K562 (cell line): ENCODE data around the gene MEAF6.

Source experiments
- BRCA1 ChIP-seq, 2 experiments: fragments of 450-650 bp in 1 of 2; sonication (generic) in 1 of 2; formaldehyde crosslinking in 1 of 2; IDR thresholded peaks; 2 replicates each; pipeline versions ENCODE4 v1.5.0 to v1.6.1; 2017 to 2020; ENCODE audit warnings: mild to moderate bottlenecking in 1 of 2, missing genetic modification reagents in 1 of 2
- FOXP1 ChIP-seq: sonication (generic); formaldehyde crosslinking; IDR thresholded peaks from 2 replicates; pipeline ENCODE4 v1.8.0; 2022; ENCODE audit warnings: mild to moderate bottlenecking, missing genetic modification reagents
- MEF2A ChIP-seq: IDR thresholded peaks from 2 replicates; pipeline ENCODE4 v1.6.1; 2011; ENCODE audit warnings: low read depth, mild to moderate bottlenecking, low read length, moderate library complexity; ENCODE audit not compliant: control insufficient read depth
- MNT ChIP-seq, 2 experiments: fragments of 450-650 bp; conservative IDR thresholded peaks; 2 replicates each; pipeline ENCODE4 v1.6.1; 2017; ENCODE audit warnings: mild to moderate bottlenecking in 2 of 2, moderate library complexity in 2 of 2
- POLR2A ChIP-seq: fragments of 450-650 bp; conservative IDR thresholded peaks from 2 replicates; pipeline ENCODE4 v1.6.1; 2016
- U2AF1 ChIP-seq: fragments of 200-400 bp; formaldehyde crosslinking; optimal IDR thresholded peaks from 2 replicates; pipeline ENCODE3; 2017; ENCODE audit warnings: mild to moderate bottlenecking, low read depth, low read length, moderate library complexity
- UBTF ChIP-seq, 2 experiments: IDR thresholded peaks; 2 replicates each; pipeline ENCODE4 v1.6.1; 2012; ENCODE audit warnings: improper control_type of control experiment in 2 of 2, low read depth in 2 of 2, low read length in 2 of 2, borderline replicate concordance in 1 of 2
- TF ChIP-seq, protein P1 (sequence below), 3 experiments: IDR thresholded peaks in 2 of 3; conservative IDR thresholded peaks in 1 of 3; 2 replicates each; pipeline ENCODE4 v1.5.1; 2011 to 2012; ENCODE audit warnings: low read length in 3 of 3, mild to moderate bottlenecking in 3 of 3, control low read depth in 2 of 3, improper control_type of control experiment in 1 of 3, inconsistent platforms in 1 of 3, low read depth in 1 of 3, mixed read lengths in 1 of 3, moderate library complexity in 1 of 3; ENCODE audit not compliant: insufficient read depth in 2 of 3
- TF ChIP-seq, protein P2 (sequence below): fragments of 250-450 bp; sonication (Bioruptor Pico); IDR thresholded peaks from 2 replicates; pipeline ENCODE4 v1.5.0; 2021
- TF ChIP-seq, protein P3 (sequence below): fragments of 450-650 bp; IDR thresholded peaks from 2 replicates; pipeline ENCODE4 v1.6.1; 2016
- TF ChIP-seq, protein P4 (sequence below): sonication (generic); formaldehyde crosslinking; IDR thresholded peaks from 2 replicates; pipeline ENCODE4 v1.8.0; 2022; ENCODE audit warnings: missing genetic modification reagents, mild to moderate bottlenecking, borderline replicate concordance
- TF ChIP-seq, protein P5 (sequence below): fragments of 150-350 bp; conservative IDR thresholded peaks from 2 replicates; pipeline ENCODE4 v1.6.1; 2014; ENCODE audit warnings: low read length

DNA sequence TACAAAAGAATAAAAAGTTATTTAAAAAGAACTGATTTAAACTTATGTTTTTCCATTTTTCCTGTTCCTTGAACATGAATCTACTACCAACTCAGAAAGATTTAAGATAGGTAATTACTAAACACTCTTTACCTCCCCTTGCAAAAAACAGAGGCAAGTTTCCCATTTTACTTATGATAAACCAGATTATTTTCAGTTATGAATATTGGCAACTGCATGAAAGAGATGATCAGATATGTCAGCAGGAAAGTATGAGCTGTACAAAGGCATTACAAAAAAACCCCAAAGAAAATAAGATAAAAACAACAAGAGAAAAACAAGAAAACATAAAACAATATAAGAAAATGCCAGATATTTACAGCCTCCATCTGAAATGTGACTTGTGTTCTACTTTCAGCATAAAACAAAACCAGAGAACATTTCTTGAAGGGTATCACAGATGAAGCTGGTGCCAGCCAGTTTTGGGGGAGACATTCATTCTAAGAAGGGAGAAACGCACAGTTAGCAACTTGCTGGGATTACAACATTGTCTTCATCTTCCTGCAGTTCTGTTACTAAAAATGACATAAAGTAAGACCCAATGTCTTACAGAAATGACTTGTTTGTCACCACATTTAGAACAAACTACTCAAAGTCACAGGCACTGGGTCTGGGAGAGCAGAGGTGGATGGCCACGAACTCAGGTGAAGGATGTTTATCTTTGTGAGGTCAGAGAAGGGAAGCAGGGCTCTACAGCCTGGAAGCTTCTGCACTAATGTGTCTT is 21.0 kb downstream of the MEAF6 start:
- TF ChIP-seq MEF2A (no peak), BRCA1 (IDR thresholded peaks at IDR 0.05) (no peak), BRCA1 (CRISPR knock-in tag; IDR thresholded peaks at IDR 0.05) (no peak), MNT (conservative IDR thresholded peaks at IDR 0.05) (no peak), U2AF1 (no peak), POLR2A (no peak), FOXP1 (CRISPR knock-in tag) (no peak), UBTF (IDR thresholded peaks at IDR 0.05; ENCODE audit: borderline replicate concordance in 1 of 2, low read depth in 2 of 2, low read length in 2 of 2) (no peak)
- TF ChIP-seq, protein P1, sequence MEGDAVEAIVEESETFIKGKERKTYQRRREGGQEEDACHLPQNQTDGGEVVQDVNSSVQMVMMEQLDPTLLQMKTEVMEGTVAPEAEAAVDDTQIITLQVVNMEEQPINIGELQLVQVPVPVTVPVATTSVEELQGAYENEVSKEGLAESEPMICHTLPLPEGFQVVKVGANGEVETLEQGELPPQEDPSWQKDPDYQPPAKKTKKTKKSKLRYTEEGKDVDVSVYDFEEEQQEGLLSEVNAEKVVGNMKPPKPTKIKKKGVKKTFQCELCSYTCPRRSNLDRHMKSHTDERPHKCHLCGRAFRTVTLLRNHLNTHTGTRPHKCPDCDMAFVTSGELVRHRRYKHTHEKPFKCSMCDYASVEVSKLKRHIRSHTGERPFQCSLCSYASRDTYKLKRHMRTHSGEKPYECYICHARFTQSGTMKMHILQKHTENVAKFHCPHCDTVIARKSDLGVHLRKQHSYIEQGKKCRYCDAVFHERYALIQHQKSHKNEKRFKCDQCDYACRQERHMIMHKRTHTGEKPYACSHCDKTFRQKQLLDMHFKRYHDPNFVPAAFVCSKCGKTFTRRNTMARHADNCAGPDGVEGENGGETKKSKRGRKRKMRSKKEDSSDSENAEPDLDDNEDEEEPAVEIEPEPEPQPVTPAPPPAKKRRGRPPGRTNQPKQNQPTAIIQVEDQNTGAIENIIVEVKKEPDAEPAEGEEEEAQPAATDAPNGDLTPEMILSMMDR (IDR thresholded peaks at IDR 0.05 in 2 of 3, conservative IDR thresholded peaks at IDR 0.05 in 1 of 3; ENCODE audit: insufficient read depth in 2 of 3, low read depth in 1 of 3, low read length in 3 of 3) = no peak
- TF ChIP-seq, protein P2, sequence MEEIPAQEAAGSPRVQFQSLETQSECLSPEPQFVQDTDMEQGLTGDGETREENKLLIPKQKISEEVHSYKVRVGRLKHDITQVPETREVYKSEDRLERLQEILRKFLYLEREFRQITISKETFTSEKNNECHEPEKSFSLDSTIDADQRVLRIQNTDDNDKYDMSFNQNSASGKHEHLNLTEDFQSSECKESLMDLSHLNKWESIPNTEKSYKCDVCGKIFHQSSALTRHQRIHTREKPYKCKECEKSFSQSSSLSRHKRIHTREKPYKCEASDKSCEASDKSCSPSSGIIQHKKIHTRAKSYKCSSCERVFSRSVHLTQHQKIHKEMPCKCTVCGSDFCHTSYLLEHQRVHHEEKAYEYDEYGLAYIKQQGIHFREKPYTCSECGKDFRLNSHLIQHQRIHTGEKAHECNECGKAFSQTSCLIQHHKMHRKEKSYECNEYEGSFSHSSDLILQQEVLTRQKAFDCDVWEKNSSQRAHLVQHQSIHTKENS (CRISPR knock-in tag) = no peak
- TF ChIP-seq, protein P3, sequence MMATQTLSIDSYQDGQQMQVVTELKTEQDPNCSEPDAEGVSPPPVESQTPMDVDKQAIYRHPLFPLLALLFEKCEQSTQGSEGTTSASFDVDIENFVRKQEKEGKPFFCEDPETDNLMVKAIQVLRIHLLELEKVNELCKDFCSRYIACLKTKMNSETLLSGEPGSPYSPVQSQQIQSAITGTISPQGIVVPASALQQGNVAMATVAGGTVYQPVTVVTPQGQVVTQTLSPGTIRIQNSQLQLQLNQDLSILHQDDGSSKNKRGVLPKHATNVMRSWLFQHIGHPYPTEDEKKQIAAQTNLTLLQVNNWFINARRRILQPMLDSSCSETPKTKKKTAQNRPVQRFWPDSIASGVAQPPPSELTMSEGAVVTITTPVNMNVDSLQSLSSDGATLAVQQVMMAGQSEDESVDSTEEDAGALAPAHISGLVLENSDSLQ = no peak
- TF ChIP-seq, protein P4, sequence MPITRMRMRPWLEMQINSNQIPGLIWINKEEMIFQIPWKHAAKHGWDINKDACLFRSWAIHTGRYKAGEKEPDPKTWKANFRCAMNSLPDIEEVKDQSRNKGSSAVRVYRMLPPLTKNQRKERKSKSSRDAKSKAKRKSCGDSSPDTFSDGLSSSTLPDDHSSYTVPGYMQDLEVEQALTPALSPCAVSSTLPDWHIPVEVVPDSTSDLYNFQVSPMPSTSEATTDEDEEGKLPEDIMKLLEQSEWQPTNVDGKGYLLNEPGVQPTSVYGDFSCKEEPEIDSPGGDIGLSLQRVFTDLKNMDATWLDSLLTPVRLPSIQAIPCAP = no peak
- TF ChIP-seq, protein P5, sequence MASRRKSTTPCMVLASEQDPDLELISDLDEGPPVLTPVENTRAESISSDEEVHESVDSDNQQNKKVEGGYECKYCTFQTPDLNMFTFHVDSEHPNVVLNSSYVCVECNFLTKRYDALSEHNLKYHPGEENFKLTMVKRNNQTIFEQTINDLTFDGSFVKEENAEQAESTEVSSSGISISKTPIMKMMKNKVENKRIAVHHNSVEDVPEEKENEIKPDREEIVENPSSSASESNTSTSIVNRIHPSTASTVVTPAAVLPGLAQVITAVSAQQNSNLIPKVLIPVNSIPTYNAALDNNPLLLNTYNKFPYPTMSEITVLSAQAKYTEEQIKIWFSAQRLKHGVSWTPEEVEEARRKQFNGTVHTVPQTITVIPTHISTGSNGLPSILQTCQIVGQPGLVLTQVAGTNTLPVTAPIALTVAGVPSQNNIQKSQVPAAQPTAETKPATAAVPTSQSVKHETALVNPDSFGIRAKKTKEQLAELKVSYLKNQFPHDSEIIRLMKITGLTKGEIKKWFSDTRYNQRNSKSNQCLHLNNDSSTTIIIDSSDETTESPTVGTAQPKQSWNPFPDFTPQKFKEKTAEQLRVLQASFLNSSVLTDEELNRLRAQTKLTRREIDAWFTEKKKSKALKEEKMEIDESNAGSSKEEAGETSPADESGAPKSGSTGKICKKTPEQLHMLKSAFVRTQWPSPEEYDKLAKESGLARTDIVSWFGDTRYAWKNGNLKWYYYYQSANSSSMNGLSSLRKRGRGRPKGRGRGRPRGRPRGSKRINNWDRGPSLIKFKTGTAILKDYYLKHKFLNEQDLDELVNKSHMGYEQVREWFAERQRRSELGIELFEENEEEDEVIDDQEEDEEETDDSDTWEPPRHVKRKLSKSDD = no peak
